ENCODE data around the gene OR1Q1.
"Not testable (repeated sequence)": the region's sequence is repeated elsewhere in the genome, so short reads cannot be mapped to it uniquely, and the experiment has no call there.

The OR1Q1 gene, protein sequence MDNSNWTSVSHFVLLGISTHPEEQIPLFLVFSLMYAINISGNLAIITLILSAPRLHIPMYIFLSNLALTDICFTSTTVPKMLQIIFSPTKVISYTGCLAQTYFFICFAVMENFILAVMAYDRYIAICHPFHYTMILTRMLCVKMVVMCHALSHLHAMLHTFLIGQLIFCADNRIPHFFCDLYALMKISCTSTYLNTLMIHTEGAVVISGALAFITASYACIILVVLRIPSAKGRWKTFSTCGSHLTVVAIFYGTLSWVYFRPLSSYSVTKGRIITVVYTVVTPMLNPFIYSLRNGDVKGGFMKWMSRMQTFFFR

DNA sequence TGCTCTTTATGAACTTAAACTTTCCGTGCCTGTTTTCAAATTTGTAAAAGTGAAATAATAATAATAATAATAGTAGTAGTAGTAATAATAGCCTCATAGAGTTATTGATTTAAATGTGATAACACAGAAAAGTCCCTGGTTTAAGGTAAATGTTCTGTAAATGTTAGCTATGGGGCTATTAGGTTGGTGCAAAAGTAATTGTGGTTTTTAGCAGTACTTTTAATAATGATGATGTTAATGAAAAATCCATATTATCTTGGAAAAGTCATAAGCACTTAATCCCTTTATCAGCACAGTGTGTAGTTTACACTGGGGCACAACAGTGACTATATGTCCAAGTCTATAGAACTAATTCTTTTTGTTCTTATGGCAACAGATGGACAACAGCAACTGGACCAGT, at the start of gene OR1Q1:
Gene OR1Q1 (plus strand): TSS at position 377 of the 400 bp plus-strand sequence. CDS start 0 bp downstream, at position 377.
- no peak within 1 kb of the TSS for H3K9ac ChIP-seq (ENCODE audit: low read depth, low read length)
- H3K27me3 ChIP-seq (ENCODE audit: control insufficient read depth, insufficient read depth, low read length), result no peaks in the 10 kb centered on the region
- H3K9me3 ChIP-seq (ENCODE audit: control insufficient read depth, insufficient read depth, low read length), result peaks cover 76% of the 10 kb centered on the region
- H3K4me3 ChIP-seq (ENCODE audit: low read depth, low read length), result no peak within 1 kb of the TSS
- H3K4me1 ChIP-seq (ENCODE audit: control insufficient read depth, insufficient read depth, low read length), result no peaks in the 10 kb centered on the region
- no peaks in the 10 kb centered on the region for H3K36me3 ChIP-seq (ENCODE audit: control insufficient read depth, insufficient read depth, low read length)
- no peak within 1 kb of the TSS for H3K27ac ChIP-seq (ENCODE audit: low read depth, low read length)

DNA sequence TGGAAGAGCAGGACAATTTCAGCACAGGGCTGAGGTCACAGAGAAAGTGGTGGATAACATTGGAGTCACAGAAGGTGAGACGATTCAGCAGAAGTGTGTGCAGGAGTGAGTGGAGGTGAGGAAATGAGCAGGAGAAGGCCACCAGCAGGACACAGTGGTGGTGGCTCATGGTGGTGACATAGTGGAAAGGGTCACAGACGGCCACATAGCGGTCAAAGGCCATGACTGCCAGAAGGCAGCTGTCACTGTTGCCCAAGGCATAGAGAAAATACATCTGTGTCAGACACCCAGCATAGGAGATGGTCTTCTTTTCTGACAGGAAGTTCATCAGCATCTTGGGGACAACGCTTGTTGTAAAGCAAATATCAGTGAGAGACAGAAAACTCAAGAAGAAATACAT, 46.6 kb upstream of the OR1Q1 start:
- H3K36me3 ChIP-seq (ENCODE audit: control insufficient read depth, insufficient read depth, low read length), result no peaks in the 10 kb centered on the region
- peaks cover 80% of the 10 kb centered on the region for H3K9me3 ChIP-seq (ENCODE audit: control insufficient read depth, insufficient read depth, low read length)
- H3K27me3 ChIP-seq (ENCODE audit: control insufficient read depth, insufficient read depth, low read length), result no peaks in the 10 kb centered on the region
- H3K4me1 ChIP-seq (ENCODE audit: control insufficient read depth, insufficient read depth, low read length), result no peaks in the 10 kb centered on the region
- H3K27ac ChIP-seq (ENCODE audit: low read depth, low read length), result no peak overlapping the region
- H3K9ac ChIP-seq (ENCODE audit: low read depth, low read length), result no peak overlapping the region
- H3K4me3 ChIP-seq (ENCODE audit: low read depth, low read length), result no peak overlapping the region

DNA sequence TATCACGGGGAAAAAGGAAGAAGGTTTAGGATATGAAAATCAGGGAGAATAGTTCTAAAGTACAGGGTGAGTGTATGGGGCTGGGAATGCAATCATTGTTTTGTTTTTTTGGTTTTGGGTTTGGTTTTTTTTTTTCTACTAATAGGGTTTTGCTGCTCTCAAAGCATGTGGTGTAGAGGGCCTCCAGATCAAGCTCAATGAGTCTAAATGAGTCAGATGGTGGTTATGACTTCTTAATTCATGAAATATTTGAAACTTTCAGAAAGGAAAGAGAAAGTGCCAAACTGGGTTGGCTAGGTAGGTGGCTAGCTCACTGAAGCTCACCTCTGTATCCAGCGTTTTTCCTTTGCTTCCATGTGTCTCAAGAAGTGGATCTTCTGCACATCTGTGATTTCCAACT, 42.1 kb upstream of the OR1Q1 start:
- Histone ChIP-seq H3K4me1 (ENCODE audit: control insufficient read depth, insufficient read depth, low read length) (no peaks in the 10 kb centered on the region), H3K9ac (ENCODE audit: low read depth, low read length) (no peak overlapping the region), H3K27me3 (ENCODE audit: control insufficient read depth, insufficient read depth, low read length) (no peaks in the 10 kb centered on the region), H3K4me3 (ENCODE audit: low read depth, low read length) (no peak overlapping the region), H3K9me3 (ENCODE audit: control insufficient read depth, insufficient read depth, low read length) (peaks cover 78% of the 10 kb centered on the region), H3K36me3 (ENCODE audit: control insufficient read depth, insufficient read depth, low read length) (no peaks in the 10 kb centered on the region), H3K27ac (ENCODE audit: low read depth, low read length) (no peak overlapping the region)

DNA sequence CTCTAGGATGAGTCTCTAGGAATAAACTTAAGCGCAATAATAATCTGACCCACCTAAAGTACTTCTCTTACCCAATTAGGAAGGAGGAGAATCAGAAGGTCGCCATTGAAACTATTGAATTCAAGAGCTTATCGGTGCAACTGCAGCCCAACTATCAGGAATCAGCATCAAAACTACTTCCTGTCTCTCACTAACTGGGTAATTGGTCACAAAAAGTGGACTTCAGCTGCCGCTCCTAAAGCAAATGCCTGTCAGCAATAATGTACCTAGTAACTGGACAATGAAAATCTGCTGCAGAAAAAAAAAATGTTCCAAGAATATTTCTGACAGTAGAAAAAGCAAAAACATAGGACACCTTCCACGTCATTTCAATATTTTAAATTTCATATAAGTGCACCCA, 34.7 kb upstream of the OR1Q1 start:
- Histone ChIP-seq H3K27ac (ENCODE audit: low read depth, low read length) (no peak overlapping the region), H3K4me1 (ENCODE audit: control insufficient read depth, insufficient read depth, low read length) (no peaks in the 10 kb centered on the region), H3K36me3 (ENCODE audit: control insufficient read depth, insufficient read depth, low read length) (no peaks in the 10 kb centered on the region), H3K27me3 (ENCODE audit: control insufficient read depth, insufficient read depth, low read length) (no peaks in the 10 kb centered on the region), H3K9me3 (ENCODE audit: control insufficient read depth, insufficient read depth, low read length) (peaks cover 62% of the 10 kb centered on the region), H3K9ac (ENCODE audit: low read depth, low read length) (no peak overlapping the region), H3K4me3 (ENCODE audit: low read depth, low read length) (no peak overlapping the region)

DNA sequence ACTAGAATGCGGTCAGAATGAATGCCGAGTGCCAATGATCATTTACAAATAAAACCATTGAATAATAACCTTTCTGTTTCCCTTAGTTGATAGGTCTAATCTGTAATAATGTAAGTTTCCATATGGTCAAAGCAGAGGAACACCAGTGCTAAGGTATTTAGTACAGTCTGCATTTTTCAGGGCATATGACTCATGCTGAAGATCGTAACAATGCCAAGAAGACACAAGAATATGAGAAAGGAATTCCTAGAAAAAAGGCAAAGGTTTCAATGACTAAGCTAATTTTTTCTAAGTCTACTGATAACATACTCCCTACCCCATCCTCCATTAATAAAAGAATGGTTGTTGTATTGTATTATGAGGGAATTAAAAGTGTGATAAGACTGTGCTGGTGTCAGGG, 34.2 kb upstream of the OR1Q1 start:
- Histone ChIP-seq H3K9ac (ENCODE audit: low read depth, low read length) (no peak overlapping the region), H3K27me3 (ENCODE audit: control insufficient read depth, insufficient read depth, low read length) (no peaks in the 10 kb centered on the region), H3K36me3 (ENCODE audit: control insufficient read depth, insufficient read depth, low read length) (no peaks in the 10 kb centered on the region), H3K4me3 (ENCODE audit: low read depth, low read length) (no peak overlapping the region), H3K9me3 (ENCODE audit: control insufficient read depth, insufficient read depth, low read length) (peaks cover 57% of the 10 kb centered on the region), H3K4me1 (ENCODE audit: control insufficient read depth, insufficient read depth, low read length) (no peaks in the 10 kb centered on the region), H3K27ac (ENCODE audit: low read depth, low read length) (no peak overlapping the region)

DNA sequence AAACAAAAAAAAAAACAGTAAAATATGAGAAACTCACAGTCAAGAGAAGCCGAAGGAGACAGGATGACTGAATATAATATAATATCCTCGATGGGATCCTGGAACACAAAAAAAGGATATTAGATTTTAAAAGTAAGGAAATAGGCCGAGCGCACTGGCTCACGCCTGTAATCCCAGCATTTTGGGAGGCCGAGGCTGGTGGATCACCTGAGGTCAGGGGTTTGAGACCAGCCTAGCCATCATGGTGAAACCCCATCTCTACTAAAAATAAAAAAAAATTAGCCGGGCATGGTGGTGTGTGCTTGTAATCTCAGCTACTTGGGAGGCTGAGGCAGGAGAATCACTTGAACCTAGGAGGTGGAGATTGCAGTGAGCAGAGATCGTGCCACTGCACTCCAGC, 31.3 kb upstream of the OR1Q1 start, which contains the start of gene OR1L8:
Gene OR1L8 (minus strand): TSS at position 101 of the 400 bp plus-strand sequence. CDS start 14,907 bp downstream, outside the sequence.
- not testable (repeated sequence) for H3K9ac ChIP-seq (ENCODE audit: low read depth, low read length); H3K27ac ChIP-seq (ENCODE audit: low read depth, low read length); H3K27me3 ChIP-seq (ENCODE audit: control insufficient read depth, insufficient read depth, low read length); H3K4me3 ChIP-seq (ENCODE audit: low read depth, low read length); H3K36me3 ChIP-seq (ENCODE audit: control insufficient read depth, insufficient read depth, low read length); H3K4me1 ChIP-seq (ENCODE audit: control insufficient read depth, insufficient read depth, low read length)
- H3K9me3 ChIP-seq (ENCODE audit: control insufficient read depth, insufficient read depth, low read length), result peaks cover 43% of the 10 kb centered on the region

DNA sequence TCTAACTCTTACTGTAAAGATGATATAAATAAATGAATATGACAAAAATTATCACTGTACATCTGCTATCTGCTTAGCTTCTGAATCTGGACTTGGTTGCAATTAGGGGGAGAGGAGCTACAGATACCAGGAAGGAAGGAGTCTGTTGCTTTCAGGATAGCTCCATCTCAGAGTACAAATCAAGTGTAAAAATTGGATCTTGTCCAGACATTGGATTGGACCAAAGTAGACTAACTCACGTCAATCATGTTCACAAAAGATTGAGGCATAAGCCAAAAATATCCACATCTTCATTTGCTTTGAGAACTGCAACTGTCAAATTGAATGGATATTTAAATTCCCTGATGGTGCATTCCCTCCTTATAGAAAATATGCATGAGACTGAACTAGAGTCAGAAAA, 8.8 kb upstream of the OR1Q1 start:
- Histone ChIP-seq H3K4me1 (ENCODE audit: control insufficient read depth, insufficient read depth, low read length) (no peaks in the 10 kb centered on the region), H3K27me3 (ENCODE audit: control insufficient read depth, insufficient read depth, low read length) (no peaks in the 10 kb centered on the region), H3K4me3 (ENCODE audit: low read depth, low read length) (no peak overlapping the region), H3K9ac (ENCODE audit: low read depth, low read length) (no peak overlapping the region), H3K27ac (ENCODE audit: low read depth, low read length) (no peak overlapping the region), H3K36me3 (ENCODE audit: control insufficient read depth, insufficient read depth, low read length) (no peaks in the 10 kb centered on the region), H3K9me3 (ENCODE audit: control insufficient read depth, insufficient read depth, low read length) (peaks cover 84% of the 10 kb centered on the region)

DNA sequence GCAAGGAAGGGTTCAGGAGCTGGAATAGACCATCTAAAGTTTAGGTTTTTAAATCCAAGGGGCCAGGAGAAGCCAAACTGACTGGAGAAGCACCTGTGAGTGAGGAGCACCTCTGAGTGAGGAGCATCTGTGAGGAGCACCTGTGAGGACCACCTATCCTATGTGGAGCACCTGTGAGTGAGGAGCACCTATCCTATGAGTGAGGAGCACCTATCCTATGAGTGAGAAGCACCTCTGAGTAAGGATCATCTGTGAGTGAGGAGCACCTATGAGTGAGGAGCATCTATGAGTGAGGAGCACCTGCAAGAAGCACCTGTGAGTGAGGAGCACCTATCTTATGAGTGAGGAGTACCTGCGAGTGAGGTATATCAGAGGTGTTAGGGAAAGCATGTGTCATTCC, 8.0 kb upstream of the OR1Q1 start:
- Histone ChIP-seq H3K36me3 (ENCODE audit: control insufficient read depth, insufficient read depth, low read length) (no peaks in the 10 kb centered on the region), H3K4me3 (ENCODE audit: low read depth, low read length) (no peak overlapping the region), H3K9ac (ENCODE audit: low read depth, low read length) (no peak overlapping the region), H3K9me3 (ENCODE audit: control insufficient read depth, insufficient read depth, low read length) (peaks cover 87% of the 10 kb centered on the region), H3K4me1 (ENCODE audit: control insufficient read depth, insufficient read depth, low read length) (no peaks in the 10 kb centered on the region), H3K27ac (ENCODE audit: low read depth, low read length) (no peak overlapping the region), H3K27me3 (ENCODE audit: control insufficient read depth, insufficient read depth, low read length) (no peaks in the 10 kb centered on the region)

DNA sequence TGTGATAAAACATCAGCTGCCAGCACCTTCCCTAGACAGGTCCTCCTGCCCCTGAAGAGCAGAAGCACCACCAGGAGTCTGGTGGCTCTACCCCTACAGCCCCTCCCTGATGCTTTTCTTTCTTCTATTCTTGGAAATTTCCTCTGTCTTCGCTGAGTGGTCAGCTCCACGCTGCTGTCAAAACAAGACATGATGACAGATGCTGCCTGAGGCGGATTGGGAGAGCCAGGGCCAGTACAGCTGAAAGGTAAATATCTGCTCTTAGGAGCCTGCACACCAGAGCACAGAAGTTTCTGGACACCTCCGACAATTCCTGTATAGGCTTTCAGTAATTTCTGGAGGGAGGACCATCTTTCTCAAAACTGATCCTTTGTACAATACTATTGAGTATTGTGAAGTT, 4.7 kb upstream of the OR1Q1 start:
- Histone ChIP-seq H3K27ac (ENCODE audit: low read depth, low read length) (no peak overlapping the region), H3K36me3 (ENCODE audit: control insufficient read depth, insufficient read depth, low read length) (no peaks in the 10 kb centered on the region), H3K4me1 (ENCODE audit: control insufficient read depth, insufficient read depth, low read length) (no peaks in the 10 kb centered on the region), H3K27me3 (ENCODE audit: control insufficient read depth, insufficient read depth, low read length) (no peaks in the 10 kb centered on the region), H3K4me3 (ENCODE audit: low read depth, low read length) (no peak overlapping the region), H3K9ac (ENCODE audit: low read depth, low read length) (no peak overlapping the region), H3K9me3 (ENCODE audit: control insufficient read depth, insufficient read depth, low read length) (peaks cover 81% of the 10 kb centered on the region)

DNA sequence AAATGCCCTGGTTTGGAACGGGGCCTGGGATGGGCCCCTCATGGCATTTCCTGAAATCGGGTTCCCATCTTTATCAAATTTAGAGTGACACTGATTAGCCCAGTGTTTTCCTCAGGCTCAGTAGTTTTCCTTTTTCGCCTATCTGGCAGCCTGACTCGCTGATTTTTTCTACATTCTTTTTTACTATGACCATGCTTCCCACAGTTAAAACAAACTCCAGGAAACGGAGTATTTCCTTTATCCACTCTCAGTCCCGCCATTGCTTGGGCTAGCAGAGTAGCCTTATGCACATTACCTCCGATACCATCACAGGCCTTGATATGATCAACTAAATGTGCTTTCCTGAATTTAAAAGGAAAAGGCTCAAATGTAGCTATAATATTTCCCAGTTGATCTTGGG, 5.5 kb downstream of the OR1Q1 start:
- no peak overlapping the region for H3K27ac ChIP-seq (ENCODE audit: low read depth, low read length)
- H3K27me3 ChIP-seq (ENCODE audit: control insufficient read depth, insufficient read depth, low read length), result no peaks in the 10 kb centered on the region
- H3K9me3 ChIP-seq (ENCODE audit: control insufficient read depth, insufficient read depth, low read length), result peaks cover 82% of the 10 kb centered on the region
- no peak overlapping the region for H3K4me3 ChIP-seq (ENCODE audit: low read depth, low read length)
- H3K36me3 ChIP-seq (ENCODE audit: control insufficient read depth, insufficient read depth, low read length), result no peaks in the 10 kb centered on the region
- no peaks in the 10 kb centered on the region for H3K4me1 ChIP-seq (ENCODE audit: control insufficient read depth, insufficient read depth, low read length)
- H3K9ac ChIP-seq (ENCODE audit: low read depth, low read length), result no peak overlapping the region

DNA sequence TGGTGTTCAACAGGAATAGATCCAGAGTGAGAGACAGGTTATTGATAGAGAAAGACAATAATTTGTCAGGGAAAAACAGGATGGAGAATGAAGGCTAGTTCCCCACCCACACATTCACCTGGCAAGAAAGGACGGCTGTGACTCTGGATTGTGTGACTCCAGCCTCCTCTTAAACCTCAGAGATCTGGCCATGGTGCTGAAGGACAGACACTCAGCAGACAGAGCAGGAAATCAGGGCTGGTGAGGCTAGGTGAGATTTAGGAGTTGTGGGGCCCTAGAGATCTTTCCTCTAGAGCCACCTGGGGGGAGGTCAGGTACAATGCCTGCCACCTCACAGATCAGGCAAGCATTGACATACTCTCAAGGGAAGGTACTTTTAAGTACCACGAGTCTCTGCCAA, 27.7 kb downstream of the OR1Q1 start:
- Histone ChIP-seq H3K27ac (ENCODE audit: low read depth, low read length) (no peak overlapping the region), H3K4me3 (ENCODE audit: low read depth, low read length) (no peak overlapping the region), H3K27me3 (ENCODE audit: control insufficient read depth, insufficient read depth, low read length) (no peaks in the 10 kb centered on the region), H3K4me1 (ENCODE audit: control insufficient read depth, insufficient read depth, low read length) (no peaks in the 10 kb centered on the region), H3K9ac (ENCODE audit: low read depth, low read length) (no peak overlapping the region), H3K9me3 (ENCODE audit: control insufficient read depth, insufficient read depth, low read length) (peaks cover 69% of the 10 kb centered on the region), H3K36me3 (ENCODE audit: control insufficient read depth, insufficient read depth, low read length) (no peaks in the 10 kb centered on the region)
